Muscle layer of duodenum (tissue), 2 donors: ENCODE results near the gene TIGD1.
"Not testable (repeated sequence)": the region's sequence is repeated elsewhere in the genome, so short reads cannot be mapped to it uniquely, and the experiment has no call there.

Source experiments
- H3K27ac ChIP-seq: one replicate; pipeline ENCODE4 v1.7.0; 2013; ENCODE audit warnings: mild to moderate bottlenecking, low read length
- H3K27me3 ChIP-seq: one replicate; pipeline ENCODE4 v1.7.0; 2013; ENCODE audit warnings: low read depth, mild to moderate bottlenecking, control low read depth, low read length
- H3K36me3 ChIP-seq, 2 donors: one replicate each; pipeline ENCODE4 v1.7.0; 2013; ENCODE audit warnings: low read length in 2 of 2, control low read depth in 1 of 2, mild to moderate bottlenecking in 1 of 2; ENCODE audit not compliant: insufficient read depth in 2 of 2, control insufficient read depth in 1 of 2
- H3K4me1 ChIP-seq, 2 donors: one replicate each; pipeline ENCODE4 v1.7.0; 2013; ENCODE audit warnings: low read length in 2 of 2, mild to moderate bottlenecking in 2 of 2, control low read depth in 1 of 2, moderate library complexity in 1 of 2; ENCODE audit not compliant: insufficient read depth in 2 of 2, control insufficient read depth in 1 of 2
- H3K4me3 ChIP-seq, 2 donors: one replicate each; pipeline ENCODE4 v1.7.0; 2013; ENCODE audit warnings: low read length in 2 of 2, low read depth in 1 of 2, mild to moderate bottlenecking in 1 of 2
- H3K9me3 ChIP-seq, 2 donors: one replicate each; pipeline ENCODE4 v1.7.0; 2013; ENCODE audit warnings: low read length in 2 of 2, control low read depth in 1 of 2, mild to moderate bottlenecking in 1 of 2; ENCODE audit not compliant: control insufficient read depth in 1 of 2
- donor health status: healthy.

TIGD1 gene

GRCh38 chr2:232581725-232582124 lies 31.4 kb upstream of the TIGD1 start:
- Histone ChIP-seq H3K27me3 (no peaks in the 10 kb centered on the region), H3K4me1 (no peaks in the 10 kb centered on the region), H3K9me3 (no peaks in the 10 kb centered on the region), H3K4me3 (no peak overlapping the region), H3K27ac (no peak overlapping the region), H3K36me3 (peaks cover 12 to 46% of the 10 kb centered on the region in 2 donors)

- no peak overlapping the region for H3K27ac ChIP-seq
- no peaks in the 10 kb centered on the region for H3K4me1 ChIP-seq
- H3K27me3 ChIP-seq, result no peaks in the 10 kb centered on the region
- no peaks in the 10 kb centered on the region for H3K9me3 ChIP-seq
- H3K4me3 ChIP-seq, result no peak overlapping the region
- peaks cover 12 to 49% of the 10 kb centered on the region in 2 donors for H3K36me3 ChIP-seq
Observed at GRCh38 chr2:232580648-232580981, 30.3 kb upstream of the TIGD1 start.

- peaks cover 25 to 56% of the 10 kb centered on the region in 2 donors for H3K36me3 ChIP-seq
- no peaks in the 10 kb centered on the region for H3K27me3 ChIP-seq
- no peaks in the 10 kb centered on the region for H3K4me1 ChIP-seq
- H3K9me3 ChIP-seq, result no peaks in the 10 kb centered on the region
- no peak overlapping the region for H3K4me3 ChIP-seq
- no peak overlapping the region for H3K27ac ChIP-seq
Observed at GRCh38 chr2:232578626-232579025, 28.3 kb upstream of the TIGD1 start.

GRCh38 chr2:232577841-232578240 lies 27.5 kb upstream of the TIGD1 start:
- Histone ChIP-seq H3K4me1 (no peaks in the 10 kb centered on the region), H3K36me3 (peaks cover 23 to 56% of the 10 kb centered on the region in 2 donors), H3K27me3 (no peaks in the 10 kb centered on the region), H3K9me3 (no peaks in the 10 kb centered on the region), H3K4me3 (no peak overlapping the region), H3K27ac (no peak overlapping the region)

- no peaks in the 10 kb centered on the region for H3K4me1 ChIP-seq
- no peak overlapping the region for H3K27ac ChIP-seq
- H3K9me3 ChIP-seq, result no peaks in the 10 kb centered on the region
- no peaks in the 10 kb centered on the region for H3K27me3 ChIP-seq
- peaks cover 20 to 55% of the 10 kb centered on the region in 2 donors for H3K36me3 ChIP-seq
- no peak overlapping the region for H3K4me3 ChIP-seq
Observed at GRCh38 chr2:232576995-232577394, 26.6 kb upstream of the TIGD1 start.

- Histone ChIP-seq H3K4me1 (peaks cover 0 to 3% of the 10 kb centered on the region in 2 donors), H3K27ac (no peak overlapping the region), H3K36me3 (peaks cover 13 to 52% of the 10 kb centered on the region in 2 donors), H3K9me3 (no peaks in the 10 kb centered on the region), H3K27me3 (no peaks in the 10 kb centered on the region), H3K4me3 (no peak overlapping the region)
Observed at GRCh38 chr2:232575404-232575746, 25.0 kb upstream of the TIGD1 start.

GRCh38 chr2:232574674-232575403 lies 24.5 kb upstream of the TIGD1 start:
- Histone ChIP-seq H3K27ac (no peak overlapping the region), H3K27me3 (no peaks in the 10 kb centered on the region), H3K9me3 (no peaks in the 10 kb centered on the region), H3K4me1 (peaks cover 0 to 3% of the 10 kb centered on the region in 2 donors), H3K36me3 (peaks cover 18 to 55% of the 10 kb centered on the region in 2 donors), H3K4me3 (no peak overlapping the region)

- H3K27me3 ChIP-seq, result no peaks in the 10 kb centered on the region
- H3K9me3 ChIP-seq, result no peaks in the 10 kb centered on the region
- H3K27ac ChIP-seq, result no peak overlapping the region
- H3K4me3 ChIP-seq, result no peak overlapping the region
- H3K36me3 ChIP-seq, result peaks cover 28 to 64% of the 10 kb centered on the region in 2 donors
- H3K4me1 ChIP-seq, result peaks cover 0 to 3% of the 10 kb centered on the region in 2 donors
Observed at GRCh38 chr2:232573771-232574435, 23.5 kb upstream of the TIGD1 start.

GRCh38 chr2:232573042-232573441 lies 22.7 kb upstream of the TIGD1 start:
- H3K27ac ChIP-seq, result no peak overlapping the region
- no peak overlapping the region for H3K4me3 ChIP-seq
- peaks cover 0 to 3% of the 10 kb centered on the region in 2 donors for H3K4me1 ChIP-seq
- peaks cover 36 to 73% of the 10 kb centered on the region in 2 donors for H3K36me3 ChIP-seq
- H3K9me3 ChIP-seq, result no peaks in the 10 kb centered on the region
- H3K27me3 ChIP-seq, result no peaks in the 10 kb centered on the region

GRCh38 chr2:232571026-232571474 lies 20.7 kb upstream of the TIGD1 start:
- Histone ChIP-seq H3K27me3 (no peaks in the 10 kb centered on the region), H3K4me3 (no peak overlapping the region), H3K4me1 (peaks cover 0 to 3% of the 10 kb centered on the region in 2 donors), H3K27ac (no peak overlapping the region), H3K9me3 (no peaks in the 10 kb centered on the region), H3K36me3 (peaks cover 55 to 84% of the 10 kb centered on the region in 2 donors)

GRCh38 chr2:232570481-232570880 lies 20.1 kb upstream of the TIGD1 start:
- not testable (repeated sequence) for H3K27me3 ChIP-seq, H3K9me3 ChIP-seq, H3K27ac ChIP-seq, H3K4me1 ChIP-seq, H3K4me3 ChIP-seq
- peaks cover 57 to 87% of the 10 kb centered on the region in 2 donors for H3K36me3 ChIP-seq
